Uterus (tissue), 2 donors: ENCODE results near the gene CYP4F3.

Experiments
- CTCF ChIP-seq, 4 experiments: fragments of 200-600 bp in 2 of 4; fragments of 450-650 bp in 2 of 4; sonication (generic) in 2 of 4; IDR thresholded peaks; one replicate each; pipeline ENCODE4 v1.5.1; 2016 to 2019; ENCODE audit warnings: antibody characterized with exemption in 4 of 4, mild to moderate bottlenecking in 2 of 4, moderate library complexity in 1 of 4
- POLR2A ChIP-seq, 2 donors: fragments of 450-650 bp; IDR thresholded peaks; one replicate each; pipeline ENCODE4 v1.6.1; 2016; ENCODE audit warnings: antibody characterized with exemption in 2 of 2, mild to moderate bottlenecking in 1 of 2, moderate library complexity in 1 of 2

- TF ChIP-seq CTCF (IDR thresholded peaks at IDR 0.05) (no peak), POLR2A (IDR thresholded peaks at IDR 0.05) (no peak)
Observed at GRCh38 chr19:15616183-15616582, 24.5 kb upstream of the CYP4F3 start.
